Caco-2 (cell line): ENCODE data around the gene CDNF. TPM values are rescaled to one million over a fixed set of nuclear protein-coding genes. Genes with fewer than 3 reads are reported as not detected.
A peak's percentile ranks its signal among the peaks of the same experiment; 100 is the strongest.

Experiments used
- BruUV-seq: library from RNA; stranded (reverse); fragments of 400-500 nt; replicated peaks from 2 replicates; lab custom pipeline; 2021; lab: Mats Ljungman, UMichigan
- CTCF ChIA-PET: fragments of 300-600 bp; sonication (Branson Sonifier 250); formaldehyde crosslinking; loops from one replicate; lab custom pipeline; 2022; ENCODE audit warnings: antibody characterized with exemption; lab: Charles Lee
- POLR2A ChIA-PET: fragments of 300-600 bp; sonication (Branson Sonifier 250); formaldehyde crosslinking; loops from one replicate; lab custom pipeline; 2022; ENCODE audit warnings: antibody characterized with exemption; lab: Charles Lee
- DNase-seq, 2 experiments: peaks; one replicate each; pipeline versions ENCODE4 v3.0.0 to v3.0.0-alpha.2; 2020 to 2022
- H3K27me3 ChIP-seq: replicated peaks from 2 replicates; pipeline ENCODE4 v1.6.0; 2011; ENCODE audit warnings: low read length; ENCODE audit not compliant: control insufficient read depth, insufficient read depth
- H3K36me3 ChIP-seq: 2 replicates; pipeline ENCODE4 v1.5.1; 2011; ENCODE audit warnings: low read length; ENCODE audit not compliant: control insufficient read depth, insufficient read depth
- H3K4me1 ChIP-seq: fragments of 250-450 bp; sonication (Bioruptor Pico); 2 replicates; pipeline ENCODE4 v1.5.1; 2020; ENCODE audit warnings: mild to moderate bottlenecking
- H3K4me3 ChIP-seq: 2 replicates; pipeline ENCODE4 v1.5.1; 2011; ENCODE audit warnings: low read depth, mild to moderate bottlenecking, control low read depth, low read length
- H3K9me3 ChIP-seq: fragments of 250-450 bp; sonication (Bioruptor Pico); 2 replicates; pipeline ENCODE4 v1.5.1; 2020; ENCODE audit warnings: mild to moderate bottlenecking, moderate library complexity
- H3K27ac Mint-ChIP-seq: one replicate; pipeline ENCODE4 v1.8.0; 2022; ENCODE audit warnings: mixed read lengths; ENCODE audit not compliant: unreplicated experiment
- H3K27me3 Mint-ChIP-seq: one replicate; pipeline ENCODE4 v1.8.0; 2022; ENCODE audit warnings: mixed read lengths; ENCODE audit not compliant: insufficient read depth, unreplicated experiment
- H3K36me3 Mint-ChIP-seq: one replicate; pipeline ENCODE4 v1.8.0; 2022; ENCODE audit warnings: mild to moderate bottlenecking, mixed read lengths; ENCODE audit not compliant: insufficient read depth, unreplicated experiment
- H3K4me1 Mint-ChIP-seq: one replicate; pipeline ENCODE4 v1.8.0; 2022; ENCODE audit warnings: low read depth, mixed read lengths; ENCODE audit not compliant: unreplicated experiment
- H3K4me3 Mint-ChIP-seq: one replicate; pipeline ENCODE4 v1.8.0; 2022; ENCODE audit warnings: mild to moderate bottlenecking, moderate library complexity, mixed read lengths; ENCODE audit not compliant: unreplicated experiment
- H3K9me3 Mint-ChIP-seq: one replicate; pipeline ENCODE4 v1.8.0; 2022; ENCODE audit warnings: mixed read lengths; ENCODE audit not compliant: unreplicated experiment
- CTCF ChIP-seq, 2 experiments: fragments of 200-600 bp in 1 of 2; IDR thresholded peaks; 1 replicate in 1 of 2; 2 replicates in 1 of 2; pipeline versions ENCODE4 v1.5.1 to v1.8.0; 2011 to 2022; ENCODE audit warnings: antibody characterized with exemption in 1 of 2, control low read depth in 1 of 2, inconsistent platforms in 1 of 2, low read depth in 1 of 2, low read length in 1 of 2, mild to moderate bottlenecking in 1 of 2, moderate library complexity in 1 of 2; ENCODE audit not compliant: insufficient read depth in 1 of 2, severe bottlenecking in 1 of 2, unreplicated experiment in 1 of 2
- intact Hi-C: fragments of 100-400 bp; cut with micrococcal nuclease; formaldehyde crosslinking; loops from one replicate; pipeline ENCODE4 v1.10.0; 2022; ENCODE audit not compliant: unreplicated experiment
- total RNA-seq: library from RNA; stranded (reverse); gene quantifications from 2 replicates; pipeline ENCODE4 v1.2.3, GENCODE V29; 2022

Gene CDNF
- total RNA-seq, 1 experiment from 2014 or later: 3.9 TPM

- Mint-ChIP-seq H3K4me3 (no peak overlapping the region), H3K27me3 (no peaks in the 10 kb centered on the region), H3K4me1 (peaks cover 18% of the 10 kb centered on the region), H3K36me3 (peaks cover 11% of the 10 kb centered on the region), H3K27ac (no peak overlapping the region), H3K9me3 (peaks cover 27% of the 10 kb centered on the region)
- H3K36me3 ChIP-seq: no peaks in the 10 kb centered on the region
- intact Hi-C loops: no loop called here
- H3K9me3 ChIP-seq: peaks cover 25% of the 10 kb centered on the region
- peaks cover 24% of the 10 kb centered on the region for H3K4me1 ChIP-seq
- H3K4me3 ChIP-seq: no peak overlapping the region
- DNase-seq: no peak
- no TSS peak for BruUV-seq
- no peaks in the 10 kb centered on the region for H3K27me3 ChIP-seq
- TF ChIP-seq CTCF (IDR thresholded peaks at IDR 0.05; ENCODE audit: insufficient read depth in 1 of 2, low read depth in 1 of 2, low read length in 1 of 2, severe bottlenecking in 1 of 2, unreplicated experiment in 1 of 2): no peak
- ChIA-PET POLR2A (no interaction called here), CTCF (interaction anchor here (0.5 kb wide), 1 partner anchor 9 kb away, joined by 6 read pairs; no protein-coding TSS in a partner anchor)
These were observed 53.3 kb downstream of the CDNF start for GRCh38 chr10:14784459-14785055.

GRCh38 chr10:14782691-14783363 lies 55.0 kb downstream of the CDNF start:
- TSS peak; percentile 93 for BruUV-seq
- H3K4me1 ChIP-seq: peaks cover 37% of the 10 kb centered on the region
- peak overlapping the region; percentile 49 for H3K4me3 Mint-ChIP-seq
- ChIA-PET POLR2A (interaction anchor here (0.7 kb wide), 1 partner anchor 1431 kb away, joined by 6 read pairs; no protein-coding TSS in a partner anchor), CTCF (interaction anchor here (0.6 kb wide), 1 partner anchor 144 kb away, joined by 3 read pairs; no protein-coding TSS in a partner anchor)
- TF ChIP-seq CTCF (IDR thresholded peaks at IDR 0.05; ENCODE audit: insufficient read depth in 1 of 2, low read depth in 1 of 2, low read length in 1 of 2, severe bottlenecking in 1 of 2, unreplicated experiment in 1 of 2): no peak
- peak overlapping the region; percentile 90 for H3K27ac Mint-ChIP-seq
- H3K36me3 Mint-ChIP-seq: peaks cover 11% of the 10 kb centered on the region
- H3K27me3 Mint-ChIP-seq: no peaks in the 10 kb centered on the region
- no peak overlapping the region for H3K4me3 ChIP-seq
- H3K36me3 ChIP-seq: no peaks in the 10 kb centered on the region
- peak; percentile 91 to 96 for DNase-seq
- peaks cover 35% of the 10 kb centered on the region for H3K4me1 Mint-ChIP-seq
- peaks cover 25% of the 10 kb centered on the region for H3K9me3 ChIP-seq
- H3K9me3 Mint-ChIP-seq: peaks cover 20% of the 10 kb centered on the region
- H3K27me3 ChIP-seq: no peaks in the 10 kb centered on the region
- intact Hi-C loops: loop anchor here (2.0 kb wide), 1 partner anchor 38 kb away; no protein-coding TSS in a partner anchor

- POLR2A ChIA-PET: interaction anchor here (0.7 kb wide), 1 partner anchor 1430 kb away, joined by 6 read pairs; no protein-coding TSS in a partner anchor
- peaks cover 37% of the 10 kb centered on the region for H3K4me1 ChIP-seq
- H3K27me3 ChIP-seq: no peaks in the 10 kb centered on the region
- no peaks in the 10 kb centered on the region for H3K36me3 ChIP-seq
- intact Hi-C loops: loop anchor here (2.0 kb wide), 1 partner anchor 39 kb away; no protein-coding TSS in a partner anchor
- peaks cover 20% of the 10 kb centered on the region for H3K9me3 Mint-ChIP-seq
- no peak overlapping the region for H3K4me3 ChIP-seq
- peaks cover 25% of the 10 kb centered on the region for H3K9me3 ChIP-seq
- peaks cover 11% of the 10 kb centered on the region for H3K36me3 Mint-ChIP-seq
- DNase-seq: no peak
- BruUV-seq: no TSS peak
- CTCF ChIA-PET: no interaction called here
- H3K27ac Mint-ChIP-seq: peak overlapping the region; percentile 90
- no peak for TF ChIP-seq CTCF (IDR thresholded peaks at IDR 0.05; ENCODE audit: insufficient read depth in 1 of 2, low read depth in 1 of 2, low read length in 1 of 2, severe bottlenecking in 1 of 2, unreplicated experiment in 1 of 2)
- H3K4me1 Mint-ChIP-seq: peaks cover 35% of the 10 kb centered on the region
- no peak overlapping the region for H3K4me3 Mint-ChIP-seq
- H3K27me3 Mint-ChIP-seq: no peaks in the 10 kb centered on the region
These were observed 56.1 kb downstream of the CDNF start for GRCh38 chr10:14781763-14782162.
